Measurements from ENCODE around the gene ERBB4. TPM values are rescaled to one million over a fixed set of nuclear protein-coding genes. Genes with fewer than 3 reads are reported as not detected.

The ERBB4 gene
- total and polyA plus RNA-seq, 5 donors = 4.3 to 38.8 (median 33.4) TPM

DNA sequence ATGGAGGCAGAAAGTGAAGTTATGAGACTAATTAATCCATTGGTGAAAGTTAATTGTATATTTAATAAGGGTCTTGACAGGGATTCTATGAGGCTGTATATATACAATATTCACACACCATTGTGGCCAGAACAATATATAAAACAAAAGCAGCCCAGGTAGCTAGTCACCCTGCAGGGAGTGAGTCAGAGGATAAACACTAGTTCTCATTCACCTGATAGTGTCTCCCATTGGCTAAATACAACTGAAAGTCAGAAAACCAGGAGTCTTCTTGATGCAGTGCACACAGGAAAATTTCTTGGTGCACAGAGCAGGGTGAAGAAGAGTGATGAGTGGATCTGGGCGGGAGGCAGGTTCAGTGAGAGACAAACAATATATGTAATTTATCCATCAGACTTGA lies 465.2 kb downstream of the ERBB4 start:
- 81% methylated on average over 1 of the region's 1 CpG for WGBS
- Histone ChIP-seq H3K27me3 (ENCODE audit: control insufficient read depth, insufficient read depth) (no peaks in the 10 kb centered on the region), H3K27ac (ENCODE audit: low read length) (no peak overlapping the region), H3K4me1 (ENCODE audit: control insufficient read depth, insufficient read depth, low read length) (no peaks in the 10 kb centered on the region), H3K9me3 (ENCODE audit: control insufficient read depth, low read length) (no peaks in the 10 kb centered on the region), H3K4me3 (ENCODE audit: low read length) (no peak overlapping the region)
- intact Hi-C loops (cut with DNase I) = no loop called here
- DNase-seq (no peak), ATAC-seq (no peak)

DNA sequence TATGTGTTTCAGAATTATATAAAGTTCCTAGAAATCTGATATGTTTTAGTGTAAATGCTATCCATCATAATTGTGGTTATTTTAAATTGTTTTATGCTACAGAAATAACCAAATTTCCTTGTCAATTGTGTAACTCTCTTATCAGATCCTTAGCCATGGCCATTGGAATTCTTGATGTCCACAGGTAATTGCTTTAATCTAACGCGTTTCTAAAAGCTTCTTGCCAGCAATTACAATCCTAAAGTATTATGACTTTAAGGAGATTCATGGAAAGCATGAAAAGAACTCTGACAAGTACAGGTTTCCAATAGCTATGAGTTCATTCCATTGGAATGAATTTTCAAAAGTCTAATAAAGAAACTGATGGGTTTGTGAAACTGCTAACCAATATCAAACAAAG lies 472.1 kb downstream of the ERBB4 start:
- no peaks in the 10 kb centered on the region for H3K9me3 ChIP-seq (ENCODE audit: control insufficient read depth, low read length)
- H3K27me3 ChIP-seq (ENCODE audit: control insufficient read depth, insufficient read depth) = no peaks in the 10 kb centered on the region
- no peak for DNase-seq
- ATAC-seq = no peak
- H3K4me3 ChIP-seq (ENCODE audit: low read length) = no peak overlapping the region
- H3K4me1 ChIP-seq (ENCODE audit: control insufficient read depth, insufficient read depth, low read length) = no peaks in the 10 kb centered on the region
- no peak overlapping the region for H3K27ac ChIP-seq (ENCODE audit: low read length)
- intact Hi-C loops (cut with DNase I) = no loop called here
- 81% methylated on average over 2 of the region's 2 CpGs for WGBS

DNA sequence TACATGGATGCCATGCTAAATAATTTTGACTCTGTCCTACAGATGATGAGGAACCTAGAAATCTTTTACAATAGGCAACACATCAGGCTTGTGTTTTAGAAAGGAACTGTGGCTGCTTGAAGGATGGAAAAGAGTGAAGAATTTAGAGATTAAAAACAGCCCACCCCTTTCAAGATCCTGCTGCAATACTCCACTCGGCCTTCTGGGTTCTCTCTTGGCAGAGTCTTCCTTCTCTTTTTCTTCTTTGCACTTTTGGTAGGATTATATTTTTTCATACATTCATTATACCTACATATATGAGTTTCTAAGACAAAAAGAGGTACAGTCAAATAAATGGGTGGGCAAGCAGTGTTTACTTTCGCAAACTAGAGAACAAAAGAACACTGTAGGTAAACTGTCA lies 474.3 kb downstream of the ERBB4 start:
- DNase-seq (no peak), ATAC-seq (no peak)
- H3K27me3 ChIP-seq (ENCODE audit: control insufficient read depth, insufficient read depth) = no peaks in the 10 kb centered on the region
- intact Hi-C loops (cut with DNase I) = no loop called here
- no peaks in the 10 kb centered on the region for H3K4me1 ChIP-seq (ENCODE audit: control insufficient read depth, insufficient read depth, low read length)
- H3K4me3 ChIP-seq (ENCODE audit: low read length) = no peak overlapping the region
- 65% methylated on average over 2 of the region's 2 CpGs for WGBS
- no peak overlapping the region for H3K27ac ChIP-seq (ENCODE audit: low read length)
- H3K9me3 ChIP-seq (ENCODE audit: control insufficient read depth, low read length) = no peaks in the 10 kb centered on the region

DNA sequence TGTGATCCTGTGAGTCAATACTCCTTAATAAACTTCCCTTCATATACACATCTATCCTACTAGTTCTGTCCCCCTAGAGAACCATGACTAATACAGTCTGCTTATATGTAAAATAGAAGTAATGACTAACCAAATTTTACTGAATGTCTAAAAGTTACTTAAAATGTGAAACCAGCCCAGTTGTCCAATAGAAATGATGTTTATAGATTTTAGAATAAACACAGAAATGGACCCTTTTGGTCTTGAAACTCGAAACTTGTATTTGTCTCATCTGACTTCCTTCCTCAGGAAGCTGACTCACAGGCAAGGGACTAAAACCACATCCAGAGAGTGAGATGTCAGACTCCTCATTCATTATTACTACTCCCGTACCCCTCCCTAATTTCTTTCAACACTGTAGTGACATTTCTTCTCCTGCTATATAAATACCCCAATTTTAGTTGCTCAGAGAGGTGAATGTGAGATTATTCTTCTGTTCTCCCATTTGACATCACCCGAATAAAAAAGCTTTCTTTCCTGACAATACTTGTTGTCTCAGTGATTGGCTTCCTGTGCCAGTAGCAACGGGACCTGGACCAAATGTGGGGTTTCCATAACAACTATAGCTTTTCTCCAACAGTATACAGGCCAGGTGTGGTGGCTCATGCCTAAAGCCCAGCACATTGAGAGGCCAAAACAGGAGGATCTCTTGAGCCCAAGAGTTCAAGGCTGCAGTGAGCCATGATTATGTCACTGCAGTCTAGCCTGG lies 486.0 kb downstream of the ERBB4 start:
- Histone ChIP-seq H3K9me3 (ENCODE audit: control insufficient read depth, low read length) (no peaks in the 10 kb centered on the region), H3K27ac (ENCODE audit: low read length) (no peak overlapping the region), H3K27me3 (ENCODE audit: control insufficient read depth, insufficient read depth) (no peaks in the 10 kb centered on the region), H3K4me3 (ENCODE audit: low read length) (no peak overlapping the region), H3K4me1 (ENCODE audit: control insufficient read depth, insufficient read depth, low read length) (no peaks in the 10 kb centered on the region)
- DNase-seq (no peak), ATAC-seq (no peak)
- intact Hi-C loops (cut with DNase I) = no loop called here
- 70% methylated on average over 4 of the region's 4 CpGs for WGBS

DNA sequence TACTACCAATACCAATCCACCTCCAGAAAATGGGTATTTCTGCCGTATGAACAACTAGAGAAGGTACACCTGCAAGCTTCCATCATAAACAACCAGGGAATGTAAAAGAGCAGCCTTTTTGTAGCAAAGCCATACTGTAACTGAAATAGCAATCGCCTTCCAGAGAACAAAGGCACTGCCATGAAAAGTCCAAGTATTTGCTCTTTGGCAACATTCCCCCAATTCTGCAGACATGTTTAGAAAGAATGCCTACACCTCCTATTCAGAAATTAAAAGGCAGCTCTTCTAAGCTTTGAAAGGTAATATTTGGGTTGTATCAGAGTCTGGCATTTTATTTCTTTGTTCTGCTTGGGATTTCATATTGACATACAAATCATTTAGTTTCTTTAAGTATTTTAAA lies 487.7 kb downstream of the ERBB4 start:
- H3K4me1 ChIP-seq (ENCODE audit: control insufficient read depth, insufficient read depth, low read length) = no peaks in the 10 kb centered on the region
- H3K9me3 ChIP-seq (ENCODE audit: control insufficient read depth, low read length) = no peaks in the 10 kb centered on the region
- H3K4me3 ChIP-seq (ENCODE audit: low read length) = no peak overlapping the region
- no peak overlapping the region for H3K27ac ChIP-seq (ENCODE audit: low read length)
- ATAC-seq (no peak), DNase-seq (no peak)
- intact Hi-C loops (cut with DNase I) = no loop called here
- H3K27me3 ChIP-seq (ENCODE audit: control insufficient read depth, insufficient read depth) = no peaks in the 10 kb centered on the region
- 80% methylated on average over 2 of the region's 2 CpGs for WGBS

DNA sequence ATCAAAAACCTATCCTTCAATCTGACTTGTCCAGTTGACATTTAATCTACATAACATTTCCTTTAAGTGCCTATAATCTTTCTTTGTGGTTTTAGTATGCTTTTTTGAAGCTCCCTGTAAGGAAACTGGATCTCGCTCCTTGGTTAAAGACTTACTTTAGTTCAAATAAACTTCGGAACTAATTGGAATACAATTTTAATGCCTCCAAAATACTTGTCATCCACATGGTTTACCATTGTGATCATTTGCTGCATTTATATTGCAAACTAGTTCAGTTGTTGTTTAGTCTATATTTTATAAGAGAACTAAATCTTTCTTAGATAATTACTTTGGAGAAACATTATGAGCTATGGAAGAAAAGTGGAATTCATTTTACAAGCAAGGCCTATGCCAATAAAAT lies 496.0 kb downstream of the ERBB4 start:
- H3K4me3 ChIP-seq (ENCODE audit: low read length) = no peak overlapping the region
- no peaks in the 10 kb centered on the region for H3K27me3 ChIP-seq (ENCODE audit: control insufficient read depth, insufficient read depth)
- 86% methylated on average over 2 of the region's 2 CpGs for WGBS
- no peak for ATAC-seq
- H3K27ac ChIP-seq (ENCODE audit: low read length) = no peak overlapping the region
- no peaks in the 10 kb centered on the region for H3K9me3 ChIP-seq (ENCODE audit: control insufficient read depth, low read length)
- no peaks in the 10 kb centered on the region for H3K4me1 ChIP-seq (ENCODE audit: control insufficient read depth, insufficient read depth, low read length)
- DNase-seq = no peak
- intact Hi-C loops (cut with DNase I) = no loop called here

DNA sequence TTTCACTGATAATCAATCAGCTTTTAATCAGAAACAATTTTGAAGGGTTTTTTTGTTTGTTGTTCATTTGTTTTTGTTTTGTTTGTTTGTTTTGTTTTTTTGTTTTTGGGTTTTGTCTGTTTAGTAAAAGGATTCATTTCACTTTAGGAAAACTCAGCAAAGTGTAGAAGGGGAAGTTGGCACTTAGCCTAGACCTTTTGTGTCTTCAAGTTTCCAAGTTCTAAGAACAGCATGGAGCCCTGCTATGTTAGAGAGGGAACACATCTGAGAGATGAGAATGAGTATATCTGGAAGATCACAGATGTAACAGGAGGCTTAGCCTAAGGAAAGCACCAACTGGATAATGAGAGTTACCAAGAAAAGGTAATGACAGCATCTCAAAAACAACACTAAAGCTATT lies 501.5 kb downstream of the ERBB4 start:
- DNase-seq (no peak), ATAC-seq (no peak)
- Histone ChIP-seq H3K27me3 (ENCODE audit: control insufficient read depth, insufficient read depth) (no peaks in the 10 kb centered on the region), H3K4me1 (ENCODE audit: control insufficient read depth, insufficient read depth, low read length) (no peaks in the 10 kb centered on the region), H3K4me3 (ENCODE audit: low read length) (no peak overlapping the region), H3K27ac (ENCODE audit: low read length) (no peak overlapping the region), H3K9me3 (ENCODE audit: control insufficient read depth, low read length) (no peaks in the 10 kb centered on the region)
- intact Hi-C loops (cut with DNase I) = no loop called here

DNA sequence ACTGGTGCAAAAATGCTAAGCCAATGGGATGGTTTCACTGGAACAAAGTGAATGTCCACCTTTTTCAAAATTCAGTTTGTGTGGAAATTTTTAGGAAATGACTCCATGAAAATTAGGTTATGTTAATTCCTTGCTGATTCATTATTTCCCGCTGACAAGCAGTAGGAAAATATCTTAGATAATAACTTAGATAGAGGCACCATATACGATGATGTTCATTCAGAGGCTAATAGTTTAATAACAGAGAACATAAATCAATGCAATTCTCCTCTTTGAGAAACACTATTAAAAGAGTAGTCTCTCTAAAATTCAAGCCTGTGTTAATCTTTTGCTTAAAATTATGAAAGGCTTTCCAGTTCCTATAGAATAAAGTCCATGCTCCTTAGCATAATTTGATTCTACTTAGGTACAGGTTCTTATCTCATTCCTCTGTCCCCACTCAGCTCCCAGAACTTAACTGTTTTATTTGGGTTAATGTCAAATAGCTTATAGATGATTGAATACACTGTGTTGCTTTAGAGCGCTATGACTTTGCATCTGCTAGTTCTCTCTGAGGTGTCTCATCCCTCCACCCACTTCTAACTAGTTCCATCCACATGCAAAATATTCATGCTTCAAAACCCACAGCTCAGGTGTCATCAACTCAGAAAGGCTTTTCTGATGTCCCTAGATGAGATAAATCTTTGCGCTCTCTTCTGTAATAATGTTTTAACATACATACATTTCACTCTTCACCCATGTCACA lies 503.6 kb downstream of the ERBB4 start:
- Histone ChIP-seq H3K4me3 (ENCODE audit: low read length) (no peak overlapping the region), H3K9me3 (ENCODE audit: control insufficient read depth, low read length) (no peaks in the 10 kb centered on the region), H3K27me3 (ENCODE audit: control insufficient read depth, insufficient read depth) (no peaks in the 10 kb centered on the region), H3K4me1 (ENCODE audit: control insufficient read depth, insufficient read depth, low read length) (no peaks in the 10 kb centered on the region), H3K27ac (ENCODE audit: low read length) (no peak overlapping the region)
- no peak for DNase-seq
- intact Hi-C loops (cut with DNase I) = no loop called here
- ATAC-seq = no peak
- 80% methylated on average over 4 of the region's 4 CpGs for WGBS

DNA sequence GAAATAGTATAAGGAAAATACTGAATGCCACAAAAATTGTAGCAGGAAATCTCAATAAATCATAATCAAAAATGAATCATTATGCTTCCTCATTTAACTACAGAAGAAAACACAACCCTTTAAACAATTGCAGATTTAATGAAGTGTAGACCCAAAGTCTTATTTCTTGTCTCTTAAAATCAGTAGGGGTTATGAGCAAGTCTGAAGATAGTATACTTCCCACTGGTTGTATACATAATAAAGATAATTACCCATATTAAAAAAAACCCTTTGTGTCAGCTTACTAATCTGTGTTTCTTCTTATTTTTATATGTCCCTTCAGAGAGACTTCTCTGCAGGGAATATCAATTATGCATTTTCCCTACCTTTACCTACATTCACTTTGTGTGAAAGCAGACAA lies 504.7 kb downstream of the ERBB4 start:
- ATAC-seq = no peak
- Histone ChIP-seq H3K4me1 (ENCODE audit: control insufficient read depth, insufficient read depth, low read length) (peaks cover 2% of the 10 kb centered on the region), H3K4me3 (ENCODE audit: low read length) (no peak overlapping the region), H3K9me3 (ENCODE audit: control insufficient read depth, low read length) (no peaks in the 10 kb centered on the region), H3K27ac (ENCODE audit: low read length) (no peak overlapping the region), H3K27me3 (ENCODE audit: control insufficient read depth, insufficient read depth) (no peaks in the 10 kb centered on the region)
- intact Hi-C loops (cut with DNase I) = no loop called here
- DNase-seq = no peak

DNA sequence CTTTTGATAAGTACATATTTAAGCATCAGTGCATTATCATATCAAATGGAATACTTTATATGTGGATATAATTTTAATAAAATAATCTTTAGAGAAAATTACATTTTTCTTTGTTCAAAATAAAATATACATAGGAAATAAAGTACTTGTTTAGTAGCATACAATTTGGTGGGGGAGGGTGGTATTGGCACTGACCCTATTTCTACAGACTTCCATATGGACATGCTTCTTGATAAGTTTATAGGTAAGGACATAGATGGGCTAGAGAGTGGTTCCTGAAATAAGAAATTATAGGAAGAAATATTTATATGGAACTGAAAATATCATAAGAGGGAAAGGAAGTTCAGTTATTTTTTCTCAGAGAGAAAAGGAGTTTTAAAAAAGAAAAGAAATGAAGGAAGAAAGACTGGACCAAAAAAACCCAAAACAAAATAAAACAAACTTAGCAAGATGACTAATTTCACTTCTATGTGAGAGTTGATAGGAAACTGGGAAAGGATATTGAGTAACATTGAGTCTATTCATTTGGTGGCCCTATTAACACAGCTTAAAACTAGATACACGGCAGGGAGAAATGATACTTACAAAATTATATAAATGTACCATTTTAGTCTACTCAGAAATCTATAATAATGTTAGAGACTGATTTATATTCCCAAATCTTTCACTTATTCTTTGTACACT lies 505.9 kb downstream of the ERBB4 start:
- DNase-seq (no peak), ATAC-seq (no peak)
- H3K9me3 ChIP-seq (ENCODE audit: control insufficient read depth, low read length) = no peaks in the 10 kb centered on the region
- H3K4me3 ChIP-seq (ENCODE audit: low read length) = no peak overlapping the region
- 56% methylated on average over 1 of the region's 1 CpG for WGBS
- no peak overlapping the region for H3K27ac ChIP-seq (ENCODE audit: low read length)
- intact Hi-C loops (cut with DNase I) = no loop called here
- H3K4me1 ChIP-seq (ENCODE audit: control insufficient read depth, insufficient read depth, low read length) = peaks cover 2% of the 10 kb centered on the region
- H3K27me3 ChIP-seq (ENCODE audit: control insufficient read depth, insufficient read depth) = no peaks in the 10 kb centered on the region

DNA sequence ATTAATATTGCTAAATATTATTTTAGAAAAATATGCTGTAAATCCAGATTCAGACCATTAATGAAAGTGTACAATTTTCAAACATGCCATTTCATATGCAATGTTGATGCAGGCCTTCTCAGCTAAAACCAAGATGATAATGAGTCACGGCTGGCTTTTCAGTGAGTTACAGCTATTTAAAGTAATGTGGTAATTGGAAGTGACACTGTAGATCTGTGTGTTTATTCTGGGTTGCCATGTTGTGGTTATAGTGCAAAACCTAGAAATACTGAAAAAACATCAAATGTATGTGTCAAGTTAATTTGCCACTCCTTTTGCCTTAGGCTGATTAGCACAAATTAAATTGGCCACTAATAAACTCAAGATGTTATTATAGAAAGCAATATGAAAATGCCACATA lies 506.6 kb downstream of the ERBB4 start:
- no peak overlapping the region for H3K4me3 ChIP-seq (ENCODE audit: low read length)
- intact Hi-C loops (cut with DNase I) = no loop called here
- no peak for ATAC-seq
- no peak for DNase-seq
- H3K27ac ChIP-seq (ENCODE audit: low read length) = no peak overlapping the region
- peaks cover 2% of the 10 kb centered on the region for H3K4me1 ChIP-seq (ENCODE audit: control insufficient read depth, insufficient read depth, low read length)
- WGBS = 44% methylated on average over 1 of the region's 1 CpG
- H3K27me3 ChIP-seq (ENCODE audit: control insufficient read depth, insufficient read depth) = no peaks in the 10 kb centered on the region
- H3K9me3 ChIP-seq (ENCODE audit: control insufficient read depth, low read length) = no peaks in the 10 kb centered on the region

Data from right cardiac atrium (tissue), 5 donors.